ENCODE data around the gene OR2V1. TPM values are rescaled to one million over a fixed set of nuclear protein-coding genes. Genes with fewer than 3 reads are reported as not detected.
"Not testable (repeated sequence)": the region's sequence is repeated elsewhere in the genome, so short reads cannot be mapped to it uniquely, and the experiment has no call there.

The OR2V1 gene
- total RNA-seq, 1 donor from 2014 or later: not detected

GRCh38 chr5:181105391-181106025 lies 25.5 kb downstream of the OR2V1 start:
- TF ChIP-seq CTCF (IDR thresholded peaks at IDR 0.05): no peak
- Mint-ChIP-seq H3K27ac (ENCODE audit: unreplicated experiment) (no peak overlapping the region), H3K9me3 (ENCODE audit: unreplicated experiment) (no peaks in the 10 kb centered on the region), H3K4me3 (ENCODE audit: unreplicated experiment) (no peak overlapping the region), H3K36me3 (ENCODE audit: unreplicated experiment) (no peaks in the 10 kb centered on the region), H3K4me1 (ENCODE audit: unreplicated experiment) (peaks cover 4% of the 10 kb centered on the region), H3K27me3 (ENCODE audit: unreplicated experiment) (peaks cover 48% of the 10 kb centered on the region)
- peak; percentile 60 for DNase-seq (ENCODE audit: extremely low spot score, unreplicated experiment)

GRCh38 chr5:181104606-181105390 lies 26.2 kb downstream of the OR2V1 start:
- H3K4me1 Mint-ChIP-seq (ENCODE audit: unreplicated experiment); H3K4me3 Mint-ChIP-seq (ENCODE audit: unreplicated experiment); H3K27ac Mint-ChIP-seq (ENCODE audit: unreplicated experiment); H3K36me3 Mint-ChIP-seq (ENCODE audit: unreplicated experiment); H3K9me3 Mint-ChIP-seq (ENCODE audit: unreplicated experiment): not testable (repeated sequence)
- DNase-seq (ENCODE audit: extremely low spot score, unreplicated experiment): peak; percentile 67
- H3K27me3 Mint-ChIP-seq (ENCODE audit: unreplicated experiment): peaks cover 48% of the 10 kb centered on the region

GRCh38 chr5:181104259-181104568 lies 26.8 kb downstream of the OR2V1 start:
- DNase-seq (ENCODE audit: extremely low spot score, unreplicated experiment): peak; percentile 54
- peaks cover 54% of the 10 kb centered on the region for H3K27me3 Mint-ChIP-seq (ENCODE audit: unreplicated experiment)
- H3K36me3 Mint-ChIP-seq (ENCODE audit: unreplicated experiment): not testable (repeated sequence)

GRCh38 chr5:181101930-181102674 lies 28.9 kb downstream of the OR2V1 start:
- not testable (repeated sequence) for H3K27ac Mint-ChIP-seq (ENCODE audit: unreplicated experiment); H3K4me3 Mint-ChIP-seq (ENCODE audit: unreplicated experiment); H3K9me3 Mint-ChIP-seq (ENCODE audit: unreplicated experiment); H3K36me3 Mint-ChIP-seq (ENCODE audit: unreplicated experiment); DNase-seq (ENCODE audit: extremely low spot score, unreplicated experiment)
- peaks cover 47% of the 10 kb centered on the region for H3K27me3 Mint-ChIP-seq (ENCODE audit: unreplicated experiment)
- H3K4me1 Mint-ChIP-seq (ENCODE audit: unreplicated experiment): peaks cover 11% of the 10 kb centered on the region

More at GRCh38 chr5:181104259-181104568, 26.8 kb downstream of the OR2V1 start:
- peak overlapping the region; percentile 48 for H3K4me3 Mint-ChIP-seq (ENCODE audit: unreplicated experiment)
- not testable (repeated sequence) for H3K27ac Mint-ChIP-seq (ENCODE audit: unreplicated experiment); H3K9me3 Mint-ChIP-seq (ENCODE audit: unreplicated experiment); H3K4me1 Mint-ChIP-seq (ENCODE audit: unreplicated experiment)

- H3K27ac Mint-ChIP-seq (ENCODE audit: unreplicated experiment): not testable (repeated sequence)
Measured at GRCh38 chr5:181101030-181101641, 29.8 kb downstream of the OR2V1 start.

GRCh38 chr5:181100121-181100875 lies 30.7 kb downstream of the OR2V1 start:
- peak; percentile 83 for DNase-seq (ENCODE audit: extremely low spot score, unreplicated experiment)
- TF ChIP-seq CTCF (IDR thresholded peaks at IDR 0.05): no peak
- Mint-ChIP-seq H3K9me3 (ENCODE audit: unreplicated experiment) (no peaks in the 10 kb centered on the region), H3K27me3 (ENCODE audit: unreplicated experiment) (peaks cover 32% of the 10 kb centered on the region), H3K4me3 (ENCODE audit: unreplicated experiment) (peak overlapping the region; percentile 48), H3K4me1 (ENCODE audit: unreplicated experiment) (peaks cover 11% of the 10 kb centered on the region), H3K27ac (ENCODE audit: unreplicated experiment) (no peak overlapping the region), H3K36me3 (ENCODE audit: unreplicated experiment) (no peaks in the 10 kb centered on the region)

More at GRCh38 chr5:181101030-181101641, 29.8 kb downstream of the OR2V1 start:
- Mint-ChIP-seq H3K27me3 (ENCODE audit: unreplicated experiment) (peaks cover 40% of the 10 kb centered on the region), H3K4me1 (ENCODE audit: unreplicated experiment) (peaks cover 11% of the 10 kb centered on the region)
- H3K9me3 Mint-ChIP-seq (ENCODE audit: unreplicated experiment); H3K4me3 Mint-ChIP-seq (ENCODE audit: unreplicated experiment); H3K36me3 Mint-ChIP-seq (ENCODE audit: unreplicated experiment): not testable (repeated sequence)
- peak; percentile 77 for DNase-seq (ENCODE audit: extremely low spot score, unreplicated experiment)

Data from osteocyte (in vitro differentiated cells).